HS-5 (cell line): ENCODE measurements around the gene PPP2R2D.
"Not testable (repeated sequence)": the region's sequence is repeated elsewhere in the genome, so short reads cannot be mapped to it uniquely, and the experiment has no call there.

Experiments
- DNase-seq: peaks from one replicate; pipeline ENCODE4 v3.0.0-alpha.2; 2012; ENCODE audit warnings: low read depth

PPP2R2D gene

DNA sequence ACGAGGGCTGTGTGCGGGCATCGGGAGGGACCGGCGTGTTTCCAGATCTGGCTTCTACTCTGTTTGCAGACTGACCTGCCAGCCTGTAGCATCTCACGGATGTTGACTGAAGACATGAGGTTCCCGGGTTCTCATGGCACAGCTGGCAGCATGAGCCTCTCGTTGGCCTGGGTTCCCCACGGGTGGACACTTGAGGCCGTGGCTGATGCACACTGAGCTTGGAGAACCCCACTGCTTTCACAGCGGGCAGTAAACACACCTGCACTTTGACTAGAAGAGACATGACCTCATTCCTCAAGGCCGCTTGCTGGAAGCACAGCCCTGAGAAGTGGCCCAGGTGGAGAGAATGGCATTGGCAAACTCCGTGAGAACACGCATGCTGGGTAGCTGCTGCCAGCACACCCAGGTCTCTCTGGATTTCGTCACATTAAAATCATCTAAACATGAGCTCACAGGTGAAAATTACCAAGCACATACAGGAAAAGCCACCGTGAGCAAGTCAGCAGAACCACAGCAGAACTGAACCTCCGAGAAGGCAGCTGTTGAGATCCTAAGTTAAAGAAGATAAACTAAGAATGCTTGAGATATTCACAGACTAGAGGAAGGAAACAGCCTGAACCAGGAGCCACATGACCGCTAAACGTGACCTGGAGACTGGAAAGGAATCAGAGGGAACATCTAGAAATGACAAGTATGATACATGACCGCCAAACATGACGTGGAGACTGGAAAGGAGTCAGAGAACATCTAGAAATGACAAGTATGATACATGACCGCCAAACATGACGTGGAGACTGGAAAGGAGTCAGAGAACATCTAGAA is 48.4 kb downstream of the PPP2R2D start:
- DNase-seq, result no peak

DNA sequence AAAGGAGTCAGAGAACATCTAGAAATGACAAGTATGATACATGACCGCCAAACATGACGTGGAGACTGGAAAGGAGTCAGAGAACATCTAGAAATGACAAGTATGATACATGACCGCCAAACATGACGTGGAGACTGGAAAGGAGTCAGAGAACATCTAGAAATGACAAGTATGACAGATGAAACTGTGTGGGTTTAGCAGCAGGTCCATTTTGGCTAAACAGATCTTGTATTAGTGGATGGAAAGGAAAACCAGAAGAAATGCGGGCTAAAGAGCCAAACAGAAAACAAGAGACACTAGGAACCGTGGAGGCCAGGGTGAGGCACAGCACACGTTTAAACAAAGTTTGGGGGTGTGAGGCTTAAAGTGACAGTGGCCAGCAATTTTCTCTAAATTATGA is 49.1 kb downstream of the PPP2R2D start:
- not testable (repeated sequence) for DNase-seq

DNA sequence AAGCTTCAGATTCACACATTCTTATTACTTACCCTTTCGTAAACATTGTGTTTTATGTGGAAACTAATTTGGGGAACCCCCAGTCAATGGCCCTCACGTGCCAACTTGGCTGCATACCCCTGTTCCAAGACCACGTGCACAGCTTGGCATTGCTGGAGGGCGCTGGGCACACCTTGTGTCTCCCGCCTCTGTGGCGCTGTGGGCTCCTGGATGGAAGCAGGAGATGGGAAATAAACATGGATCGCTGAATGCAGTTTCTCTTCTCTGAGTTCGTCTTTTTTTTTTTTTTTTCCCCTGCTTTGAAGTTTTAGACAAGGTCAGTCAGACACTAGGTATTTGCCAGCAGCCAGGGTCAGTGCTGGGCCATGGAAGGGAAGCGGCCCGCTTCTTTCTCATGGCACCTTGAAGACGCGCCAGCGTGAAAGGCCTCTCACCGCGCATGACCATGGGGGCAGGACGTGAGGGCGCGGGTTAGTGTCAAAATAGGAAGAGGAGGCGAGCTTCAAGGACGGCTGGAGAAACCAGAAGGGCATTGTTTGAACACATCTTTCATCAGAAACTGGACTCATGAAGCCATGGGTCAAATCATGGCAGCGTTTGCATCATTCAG is 53.7 kb downstream of the PPP2R2D start:
- DNase-seq, result no peak

DNA sequence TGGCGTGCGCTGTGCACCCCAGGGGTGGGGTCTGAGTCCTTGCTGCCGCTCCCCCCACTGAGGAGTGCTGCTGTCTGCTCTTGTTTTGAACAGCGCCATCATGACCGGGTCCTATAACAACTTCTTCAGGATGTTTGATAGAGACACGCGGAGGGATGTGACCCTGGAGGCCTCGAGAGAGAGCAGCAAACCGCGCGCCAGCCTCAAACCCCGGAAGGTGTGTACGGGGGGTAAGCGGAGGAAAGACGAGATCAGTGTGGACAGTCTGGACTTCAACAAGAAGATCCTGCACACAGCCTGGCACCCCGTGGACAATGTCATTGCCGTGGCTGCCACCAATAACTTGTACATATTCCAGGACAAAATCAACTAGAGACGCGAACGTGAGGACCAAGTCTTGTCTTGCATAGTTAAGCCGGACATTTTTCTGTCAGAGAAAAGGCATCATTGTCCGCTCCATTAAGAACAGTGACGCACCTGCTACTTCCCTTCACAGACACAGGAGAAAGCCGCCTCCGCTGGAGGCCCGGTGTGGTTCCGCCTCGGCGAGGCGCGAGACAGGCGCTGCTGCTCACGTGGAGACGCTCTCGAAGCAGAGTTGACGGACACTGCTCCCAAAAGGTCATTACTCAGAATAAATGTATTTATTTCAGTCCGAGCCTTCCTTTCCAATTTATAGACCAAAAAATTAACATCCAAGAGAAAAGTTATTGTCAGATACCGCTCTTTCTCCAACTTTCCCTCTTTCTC is 55.0 kb downstream of the PPP2R2D start:
- DNase-seq, result no peak

DNA sequence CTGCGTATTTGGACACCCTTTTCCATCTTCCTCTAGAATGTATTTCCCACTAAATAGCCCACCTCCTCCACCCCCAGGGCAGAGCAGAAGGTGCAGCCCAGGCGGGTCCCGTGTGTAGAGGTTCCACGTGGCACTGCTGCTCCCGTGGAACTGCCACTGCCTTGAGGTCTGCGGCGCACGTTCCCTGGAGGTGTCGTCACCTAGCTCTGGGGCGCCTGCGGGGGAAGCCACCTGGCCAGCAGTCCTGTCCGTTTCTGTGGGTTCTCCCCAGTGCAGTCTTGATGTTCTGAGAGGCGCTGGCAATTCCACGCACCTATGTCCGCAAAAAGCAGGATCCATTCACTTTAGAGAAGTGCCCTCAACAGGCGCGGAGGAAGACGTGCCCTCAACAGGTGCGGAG is 59.0 kb downstream of the PPP2R2D start:
- DNase-seq, result no peak

DNA sequence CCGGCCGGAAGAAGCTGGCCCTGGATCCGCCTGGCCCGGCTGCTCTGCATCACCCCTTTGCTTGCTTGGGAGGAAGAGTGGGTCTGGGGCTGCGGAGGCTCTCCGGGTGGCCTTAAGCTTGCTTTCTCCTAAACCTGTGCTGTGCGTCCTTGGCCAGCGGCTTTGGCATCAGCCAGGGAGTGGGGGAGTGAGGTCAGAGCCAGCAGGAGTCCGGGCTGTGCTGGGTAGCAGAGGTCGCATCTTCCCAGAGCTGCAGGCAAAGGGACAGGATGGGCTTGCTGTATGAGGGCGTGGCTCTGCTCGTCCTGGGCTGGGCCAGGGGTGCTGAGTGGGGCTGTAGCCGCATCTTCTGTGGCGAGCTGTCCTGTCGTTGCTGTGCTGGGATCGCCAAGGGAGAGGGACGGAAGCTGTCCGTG is 59.8 kb downstream of the PPP2R2D start:
- no peak for DNase-seq

DNA sequence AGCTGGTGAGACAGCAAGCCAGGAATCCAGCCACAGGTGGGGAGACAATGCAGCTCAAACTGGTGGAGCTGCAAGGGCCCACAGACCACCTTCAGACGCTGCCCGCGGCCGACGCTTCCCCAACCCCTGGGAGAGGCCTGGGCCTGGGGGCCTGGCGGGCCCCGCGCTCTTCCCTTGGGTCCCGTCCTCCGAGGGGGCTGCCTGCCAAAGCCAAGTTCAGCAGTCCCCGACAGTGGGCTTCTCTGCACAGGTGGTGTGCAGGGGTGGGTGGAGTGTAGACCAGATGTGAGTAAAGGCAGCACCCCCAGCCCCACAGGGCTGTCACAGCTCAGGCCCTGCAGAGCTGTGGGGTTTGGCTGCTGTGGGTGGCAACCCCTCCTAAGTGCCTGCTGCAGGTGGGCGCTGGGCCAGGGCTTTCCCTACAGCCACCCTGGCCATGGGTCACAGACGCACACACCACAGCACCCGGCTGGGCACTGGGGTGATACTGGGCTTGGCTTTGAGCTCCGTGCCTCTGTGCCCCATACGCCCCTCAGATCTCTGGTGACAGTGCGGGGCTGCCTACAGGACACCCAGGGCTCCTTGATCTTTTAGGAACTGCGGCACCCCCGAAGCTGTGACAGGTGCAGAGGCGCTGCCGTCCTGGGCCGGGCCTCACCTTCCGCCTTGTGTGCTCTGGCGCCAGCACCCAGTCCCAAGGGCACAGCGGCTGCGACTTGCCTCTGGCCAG is 60.4 kb downstream of the PPP2R2D start:
- DNase-seq, result no peak

DNA sequence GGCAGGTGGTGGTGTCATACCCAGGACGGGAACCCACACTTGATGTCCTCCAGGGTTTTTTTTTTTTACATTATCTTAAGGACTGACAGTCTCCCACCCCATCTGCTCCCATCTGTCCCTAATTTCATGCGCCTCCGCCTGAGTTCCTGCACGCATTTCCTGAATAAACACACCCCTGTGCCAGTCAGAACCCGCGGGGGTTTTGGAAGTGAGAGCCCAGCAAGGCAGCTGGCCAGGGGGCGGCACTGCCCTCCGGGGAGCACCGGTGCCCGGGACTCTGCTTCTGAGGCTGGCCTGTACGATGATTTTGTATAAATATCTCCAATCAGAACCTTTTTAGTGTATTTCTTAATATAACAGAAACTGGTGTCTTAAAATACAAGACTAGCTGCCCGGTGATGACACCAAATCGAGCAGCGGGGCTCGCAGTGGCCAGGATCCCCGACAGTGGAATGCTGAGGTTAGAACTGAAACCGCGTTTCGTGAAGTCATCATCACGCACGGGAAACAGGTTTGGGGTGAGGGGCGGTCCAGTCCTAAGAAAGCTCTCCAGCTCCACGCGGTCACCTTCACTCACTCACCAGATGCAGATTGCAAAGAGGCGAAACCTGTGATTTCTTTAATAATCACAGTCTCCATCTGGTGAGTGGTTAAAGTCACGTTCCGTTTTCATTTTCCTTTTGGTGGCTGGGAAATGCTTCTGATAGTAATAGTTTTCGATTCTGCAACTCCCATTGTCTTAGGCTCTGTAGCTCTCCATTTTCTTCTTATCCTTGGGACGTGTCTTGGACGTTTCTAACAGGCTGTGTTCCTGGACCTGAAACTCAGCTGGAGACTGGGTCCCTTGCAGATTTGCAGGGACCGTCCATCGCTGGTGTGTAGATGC is 61.2 kb downstream of the PPP2R2D start:
- DNase-seq, result no peak

DNA sequence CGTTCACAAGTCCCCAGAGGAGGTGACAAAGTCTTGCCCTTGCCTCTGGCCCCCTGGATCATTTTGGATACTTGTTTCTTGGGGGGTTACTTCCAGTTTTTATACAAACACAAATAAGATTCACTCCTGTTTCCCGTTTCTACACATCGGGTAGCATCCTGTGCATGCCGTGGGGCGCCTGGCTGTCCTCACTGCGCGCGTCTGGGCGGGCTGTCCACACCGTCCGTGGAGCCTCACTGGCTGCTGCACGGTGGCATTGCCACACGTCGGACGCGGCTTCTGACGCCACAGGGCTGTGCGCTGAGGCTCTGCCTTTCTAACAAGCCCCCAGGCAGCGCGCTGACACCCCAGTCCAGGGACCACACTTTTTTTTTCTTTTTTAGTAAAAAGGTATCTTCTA is 62.5 kb downstream of the PPP2R2D start:
- DNase-seq, result no peak

DNA sequence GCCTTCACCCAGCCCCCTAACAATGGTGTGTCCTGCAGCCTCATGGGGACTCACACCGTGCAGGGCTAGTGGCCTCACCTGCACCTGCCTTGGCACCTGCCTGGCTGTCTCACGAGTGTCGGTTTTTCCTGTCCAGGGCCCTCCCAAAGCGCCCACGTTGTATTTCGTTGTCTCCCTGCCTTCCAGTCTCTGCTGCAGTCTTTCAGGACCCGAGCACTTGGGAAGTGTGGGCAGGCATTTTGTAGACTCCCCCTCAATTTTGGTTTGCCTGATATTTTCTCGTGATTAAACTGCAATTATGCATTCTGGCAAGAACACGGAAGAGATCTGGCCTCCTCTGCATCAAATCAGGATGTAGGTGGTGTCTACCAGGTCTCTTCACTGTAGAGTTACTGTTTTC is 63.0 kb downstream of the PPP2R2D start:
- no peak for DNase-seq

DNA sequence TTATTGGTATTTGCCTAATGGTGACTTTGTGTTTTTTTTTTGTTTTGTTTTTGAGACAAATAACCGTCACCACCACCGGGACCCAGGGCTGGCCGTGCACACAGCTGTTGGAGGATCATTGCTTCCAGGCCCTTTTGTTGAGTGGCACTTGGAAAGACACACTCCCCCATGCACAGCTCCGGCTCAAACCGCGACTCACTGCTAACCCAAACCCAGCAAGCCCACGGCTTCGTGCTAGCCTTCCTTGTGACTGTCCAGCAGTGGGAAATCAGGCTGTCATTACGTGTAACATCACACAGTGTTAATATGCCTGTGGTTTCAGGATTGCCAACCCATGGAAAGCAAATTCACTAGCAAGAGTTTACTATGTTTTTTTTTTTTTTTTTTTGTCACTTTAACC is 63.5 kb downstream of the PPP2R2D start:
- DNase-seq, result no peak

DNA sequence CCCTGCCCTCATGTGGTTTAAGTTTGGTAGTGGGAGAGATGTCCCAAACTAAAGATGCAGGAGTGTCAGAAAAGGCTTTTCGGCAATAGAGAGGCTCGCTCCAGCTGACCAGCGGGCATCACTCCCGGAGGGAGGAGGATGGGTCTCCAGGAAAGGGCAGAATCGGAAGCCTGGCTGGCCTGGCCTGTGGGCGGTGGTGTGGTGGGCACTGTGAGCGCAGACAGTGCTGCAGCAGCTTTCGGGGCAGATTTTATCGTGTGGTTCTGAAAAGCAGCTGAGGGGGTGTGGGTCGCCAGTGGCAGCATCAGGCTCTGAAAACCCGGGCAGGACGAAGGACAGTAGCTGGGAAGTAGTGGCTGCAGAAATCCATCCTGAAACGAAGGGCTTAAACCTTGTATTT is 68.1 kb downstream of the PPP2R2D start:
- DNase-seq, result no peak

DNA sequence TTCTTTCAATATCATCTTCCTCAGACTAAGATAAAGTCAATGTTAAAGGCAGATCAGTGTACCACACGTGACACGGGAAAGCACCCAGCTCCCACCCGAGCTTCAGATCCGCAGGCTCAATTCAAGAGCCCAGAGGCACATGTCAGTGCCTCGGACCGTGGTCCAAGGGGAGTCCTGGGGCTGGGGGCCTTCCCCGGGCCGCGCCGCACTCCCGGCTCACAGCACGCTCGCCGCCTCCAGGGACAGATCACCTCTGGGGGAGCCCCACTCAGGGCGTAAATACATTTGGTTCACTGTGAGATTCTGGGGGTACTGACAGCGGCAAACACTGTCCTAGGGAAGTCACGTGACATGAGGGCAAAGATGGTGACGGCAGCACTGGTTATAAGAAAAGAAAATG is 70.1 kb downstream of the PPP2R2D start:
- no peak for DNase-seq

DNA sequence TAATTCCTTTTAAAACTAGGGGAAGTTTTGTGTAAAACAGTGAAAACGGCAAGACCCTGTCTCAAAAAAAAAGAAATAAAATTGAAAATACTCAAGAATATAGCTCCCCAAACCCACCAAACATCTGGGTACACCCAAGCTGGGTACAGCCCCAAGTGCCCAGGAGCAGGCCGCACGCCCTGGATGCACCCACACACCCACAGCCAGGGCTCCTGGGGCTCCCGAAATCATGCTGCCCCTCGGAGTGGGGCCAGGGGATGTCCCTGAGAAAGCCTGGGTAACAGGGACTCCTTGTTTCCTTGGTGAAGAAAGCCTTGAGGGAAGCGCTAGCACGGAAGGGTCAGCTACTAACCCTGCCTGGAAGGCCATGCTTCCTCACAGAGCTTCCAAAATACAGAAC is 70.8 kb downstream of the PPP2R2D start:
- DNase-seq, result no peak

DNA sequence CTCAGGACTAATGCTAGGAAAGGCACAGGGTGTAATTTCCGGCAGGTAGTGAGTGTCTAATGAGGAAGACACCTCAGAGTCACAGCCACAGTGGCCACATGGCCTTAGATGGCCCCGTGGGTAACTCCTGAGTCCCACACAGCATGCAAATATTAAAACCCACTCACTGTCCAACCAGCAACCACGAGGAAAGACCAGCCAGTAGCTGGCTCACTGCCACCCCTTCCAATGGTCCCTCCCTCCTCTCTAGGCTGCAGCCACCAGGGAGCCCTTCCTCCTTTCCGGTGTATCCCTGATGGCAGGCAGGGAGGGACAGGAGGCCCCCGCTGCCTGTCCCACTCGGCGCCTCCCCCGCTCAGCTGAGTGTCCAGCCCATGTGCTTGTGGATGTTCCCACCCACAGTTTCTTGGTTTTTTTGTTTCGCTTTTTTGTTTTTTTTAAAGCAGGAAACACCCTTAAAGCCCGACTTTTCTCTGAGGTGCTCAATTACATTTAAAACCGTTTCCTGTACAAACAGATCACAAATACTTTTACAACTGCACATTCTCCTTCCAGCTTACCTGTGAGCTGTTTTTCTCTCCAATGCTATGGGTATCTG is 71.8 kb downstream of the PPP2R2D start:
- no peak for DNase-seq

DNA sequence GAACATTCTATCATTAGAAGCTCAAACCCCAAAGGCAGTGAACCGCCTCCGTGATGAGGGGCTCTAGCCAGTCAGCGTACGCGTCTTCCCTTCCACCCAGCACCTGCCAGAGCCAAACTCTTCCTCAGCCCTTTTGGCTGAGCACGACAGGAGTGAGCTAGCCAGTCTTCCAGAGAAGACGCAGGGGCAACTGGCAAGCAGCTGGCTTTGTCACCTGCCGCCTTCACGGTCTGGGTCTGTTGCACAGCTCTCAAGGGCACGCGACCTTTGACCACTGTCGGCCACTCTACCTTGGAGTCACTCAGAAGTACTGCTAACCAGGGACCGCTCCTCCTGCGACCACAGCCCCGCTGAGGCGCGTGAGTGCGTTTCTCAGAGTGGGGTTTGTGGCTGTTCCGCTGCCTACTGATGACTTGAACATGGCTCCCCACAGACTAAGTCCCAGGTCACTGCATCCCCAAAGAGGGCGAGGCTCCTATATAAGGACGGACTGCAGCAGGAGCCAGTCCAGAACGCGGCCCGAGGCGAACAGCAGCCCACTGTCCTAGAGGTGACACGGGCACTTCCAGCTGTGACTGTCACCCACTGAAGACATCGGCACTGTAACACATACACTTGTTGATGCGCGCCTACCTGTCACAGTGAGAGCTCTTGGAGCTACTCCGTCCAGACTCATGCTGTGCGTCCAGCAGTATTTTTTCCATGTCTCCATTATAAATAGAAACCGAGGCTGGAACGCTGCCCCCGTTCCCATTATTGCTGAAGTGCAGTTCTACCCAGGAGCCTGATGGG is 72.5 kb downstream of the PPP2R2D start:
- DNase-seq, result no peak

DNA sequence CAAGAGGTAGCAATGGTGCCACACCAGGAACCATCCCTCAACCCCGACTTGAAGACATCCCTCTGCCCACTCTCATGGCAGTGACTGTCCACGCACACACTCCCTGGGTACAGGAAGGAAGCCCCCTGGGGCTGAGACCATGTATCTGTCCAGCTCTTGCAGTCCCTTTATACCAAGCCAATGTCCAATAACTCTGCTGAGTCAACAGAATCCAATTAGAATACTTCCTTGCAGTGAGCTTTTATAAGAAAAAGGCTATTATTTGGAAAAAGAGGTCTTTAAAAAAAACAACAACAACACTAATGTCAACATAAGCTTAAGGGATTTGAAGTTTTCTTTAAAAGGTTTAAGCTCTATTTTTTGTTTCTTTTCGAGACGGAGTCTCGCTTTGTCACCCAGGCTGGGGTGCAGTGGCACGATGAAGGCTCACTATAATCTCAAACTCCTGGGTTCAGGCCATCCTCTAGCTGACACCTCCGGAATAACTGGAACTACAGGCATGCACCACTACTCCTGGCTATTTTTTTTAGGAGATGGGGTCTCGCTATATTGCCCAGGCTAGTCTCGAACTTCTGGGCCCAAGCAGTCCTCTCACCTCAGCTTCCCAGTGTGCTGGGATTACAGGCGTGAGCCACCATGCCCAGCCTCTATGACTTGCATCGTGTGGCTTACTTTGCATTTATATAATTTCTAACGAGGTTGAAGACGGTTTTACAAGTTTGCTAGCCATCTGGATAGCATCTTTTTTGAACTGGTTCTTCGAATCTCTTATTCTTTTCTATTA is 73.4 kb downstream of the PPP2R2D start:
- DNase-seq, result no peak

DNA sequence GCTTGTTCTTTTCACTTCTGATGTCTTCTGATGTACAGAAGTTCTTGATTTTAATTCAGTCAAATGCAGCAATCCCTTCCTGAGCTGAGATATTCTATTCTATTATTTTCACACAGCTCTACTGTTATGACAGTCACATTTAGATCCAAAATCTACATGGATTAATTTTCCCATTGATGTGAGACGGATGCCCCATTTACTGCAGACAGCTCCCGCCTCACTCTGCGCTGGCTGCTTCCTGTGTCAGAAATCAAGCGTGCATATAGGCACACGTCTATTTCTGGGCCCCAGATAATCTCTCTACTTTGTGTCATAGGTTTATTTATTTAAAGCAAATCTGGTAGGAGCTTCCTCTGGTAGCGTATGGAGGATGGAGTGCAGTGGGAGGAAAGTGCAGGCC is 74.2 kb downstream of the PPP2R2D start:
- DNase-seq, result no peak

DNA sequence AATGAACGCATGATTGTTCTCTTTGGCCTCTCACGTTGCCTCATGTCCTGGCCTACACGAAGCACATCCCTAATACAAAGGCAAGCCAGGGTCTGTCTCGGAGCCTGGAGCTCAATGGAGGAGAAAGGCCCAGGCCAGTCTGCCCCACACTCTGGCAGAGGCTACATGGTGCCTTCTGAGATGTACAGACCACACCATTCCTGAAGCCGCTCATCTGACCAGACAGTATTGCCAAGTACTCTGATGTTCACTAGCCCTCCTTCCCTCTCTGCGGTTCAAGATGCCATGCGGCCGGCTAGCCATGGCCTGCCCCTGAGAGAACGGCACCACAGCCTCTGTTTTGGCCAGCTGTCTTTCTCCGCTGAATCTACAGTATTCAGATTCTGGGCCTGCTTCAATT is 75.0 kb downstream of the PPP2R2D start:
- no peak for DNase-seq
